Activated naive CD8-positive, alpha-beta T cell treated with anti-CD3 and anti-CD28 coated beads, Interleukin-2, amount 10 ng/mL, durations not matched to agents 7 days and 5 days (primary cell): ENCODE measurements around the gene PDE8A. TPM values are rescaled to one million over a fixed set of nuclear protein-coding genes. Genes with fewer than 3 reads are reported as not detected.
A peak's percentile ranks its signal among the peaks of the same experiment; 100 is the strongest.
"Not testable (repeated sequence)": the region's sequence is repeated elsewhere in the genome, so short reads cannot be mapped to it uniquely, and the experiment has no call there.

Experiments used
- ATAC-seq: fragments of 150-1000 bp; cut with Tn5 transposase; one replicate; pipeline ENCODE4 v1.10.0; 2021; ENCODE audit warnings: low read depth, moderate library complexity
- POLR2A ChIA-PET: fragments of 350-600 bp; sonication (Branson Sonifier 250); formaldehyde crosslinking; loops from one replicate; lab custom pipeline; 2021; ENCODE audit warnings: antibody characterized with exemption; lab: Charles Lee
- DNase-seq: peaks from one replicate; pipeline ENCODE4 v3.0.0; 2021
- H3K27ac Mint-ChIP-seq: one replicate; pipeline ENCODE4 v1.8.0; 2022; ENCODE audit warnings: mild to moderate bottlenecking, mixed read lengths
- H3K27me3 Mint-ChIP-seq: one replicate; pipeline ENCODE4 v1.8.0; 2022; ENCODE audit warnings: mild to moderate bottlenecking, moderate library complexity, mixed read lengths
- H3K36me3 Mint-ChIP-seq: one replicate; pipeline ENCODE4 v1.8.0; 2021; ENCODE audit warnings: mild to moderate bottlenecking, mixed read lengths
- H3K4me1 Mint-ChIP-seq: one replicate; pipeline ENCODE4 v1.8.0; 2021; ENCODE audit warnings: mixed read lengths
- H3K4me3 Mint-ChIP-seq: one replicate; pipeline ENCODE4 v1.8.0; 2022; ENCODE audit warnings: mild to moderate bottlenecking, moderate library complexity, mixed read lengths
- H3K9me3 Mint-ChIP-seq: one replicate; pipeline ENCODE4 v1.8.0; 2021; ENCODE audit warnings: mixed read lengths
- total RNA-seq, 2 experiments: library from RNA; stranded (reverse); gene quantifications; one replicate each; pipeline ENCODE4 v1.2.3, GENCODE V29; 2021

Gene PDE8A
- total RNA-seq, 2 experiments from 2014 or later: 22.3 to 27.7 TPM

DNA sequence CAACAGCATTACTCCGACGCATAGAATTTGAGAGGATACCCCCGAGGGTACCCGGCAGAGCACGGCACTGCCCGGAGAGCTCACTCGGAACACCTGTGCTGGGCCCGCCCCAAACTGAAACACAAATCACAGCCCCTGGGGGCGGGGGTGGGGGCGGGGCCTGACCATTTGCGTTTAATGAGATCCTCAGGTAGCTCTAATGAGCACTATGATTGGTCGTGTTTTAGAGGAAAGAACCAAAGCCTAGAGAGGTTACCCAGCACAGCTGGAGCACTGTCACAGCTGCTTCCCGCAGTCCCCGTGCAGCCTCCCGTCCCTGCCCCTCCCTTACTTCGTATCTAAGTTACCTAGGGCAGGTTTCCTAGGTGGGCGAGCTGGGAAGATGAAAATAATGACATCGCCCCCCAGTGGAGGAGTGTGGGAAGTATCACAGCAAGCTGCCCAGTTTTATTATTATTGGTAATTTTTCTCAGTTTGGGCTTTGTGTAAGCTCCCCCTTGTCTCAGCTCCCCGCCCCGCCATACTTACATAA is 187.1 kb downstream of the PDE8A start:
- peak overlapping the region; percentile 47 for H3K4me3 Mint-ChIP-seq
- POLR2A ChIA-PET: no interaction called here
- peaks cover 8% of the 10 kb centered on the region for H3K9me3 Mint-ChIP-seq

DNA sequence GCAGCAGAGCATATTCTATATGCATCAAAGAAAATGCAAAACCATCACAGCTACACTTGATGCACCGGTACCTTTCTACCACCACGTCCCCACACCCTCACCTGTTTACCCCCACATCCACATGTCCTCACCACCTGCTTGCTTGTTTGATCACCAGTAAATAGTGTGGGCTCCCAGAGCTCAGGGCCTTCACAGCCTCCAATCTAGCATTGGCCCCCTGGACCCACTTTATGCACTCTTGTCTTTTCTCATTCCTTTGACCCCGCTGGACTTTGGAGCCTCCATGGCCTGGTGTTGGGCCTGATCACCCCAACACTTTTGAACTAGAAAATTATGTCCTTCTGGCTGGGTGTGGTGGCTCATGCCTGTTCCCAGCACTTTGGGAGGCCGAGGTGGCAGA is 190.1 kb downstream of the PDE8A start:
- peaks cover 2% of the 10 kb centered on the region for H3K36me3 Mint-ChIP-seq
- no peak overlapping the region for H3K4me3 Mint-ChIP-seq
- ATAC-seq (no peak), DNase-seq (no peak)
- POLR2A ChIA-PET: no interaction called here
- no peaks in the 10 kb centered on the region for H3K4me1 Mint-ChIP-seq
- no peak overlapping the region for H3K27ac Mint-ChIP-seq
- peaks cover 37% of the 10 kb centered on the region for H3K27me3 Mint-ChIP-seq
- peaks cover 8% of the 10 kb centered on the region for H3K9me3 Mint-ChIP-seq

More for the DNA sequence above, 187.1 kb downstream of the PDE8A start:
- ATAC-seq: peak; percentile 33
- peaks cover 2% of the 10 kb centered on the region for H3K36me3 Mint-ChIP-seq
- peaks cover 40% of the 10 kb centered on the region for H3K27me3 Mint-ChIP-seq
- peak; percentile 35 for DNase-seq
- H3K4me1 Mint-ChIP-seq: no peaks in the 10 kb centered on the region
- H3K27ac Mint-ChIP-seq: no peak overlapping the region

DNA sequence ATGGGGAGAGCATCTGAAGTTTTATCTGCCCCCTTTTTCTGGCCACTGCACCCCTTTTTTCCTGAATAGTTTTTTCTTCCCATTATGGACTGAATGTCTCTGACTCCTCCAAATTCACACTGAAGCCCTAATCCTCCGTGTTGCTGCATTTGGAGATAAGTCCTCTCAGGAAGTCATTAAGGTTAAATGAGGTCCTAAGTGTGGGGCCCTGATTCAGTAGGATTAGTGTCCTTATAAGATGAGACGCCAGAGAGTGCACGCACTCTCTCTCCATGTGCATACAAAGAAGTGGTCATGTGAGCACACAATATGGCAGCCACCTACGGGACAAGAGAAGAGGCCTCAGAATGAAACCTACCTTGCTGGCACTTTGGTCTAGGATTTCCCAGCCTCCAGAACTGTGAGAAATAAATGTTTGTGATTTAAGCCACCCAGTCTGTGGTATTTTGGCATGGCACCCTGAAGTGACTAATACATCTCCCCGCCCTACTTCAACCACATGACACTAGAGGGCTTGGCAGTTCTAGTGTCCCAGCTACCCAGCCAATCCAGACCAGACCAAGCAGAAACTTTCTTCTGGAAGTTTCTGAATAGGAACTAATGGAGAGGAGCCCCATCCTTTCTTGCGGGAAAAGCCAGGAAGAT is 191.3 kb downstream of the PDE8A start:
- POLR2A ChIA-PET: no interaction called here
- no peak for ATAC-seq
- H3K27me3 Mint-ChIP-seq: peaks cover 29% of the 10 kb centered on the region

DNA sequence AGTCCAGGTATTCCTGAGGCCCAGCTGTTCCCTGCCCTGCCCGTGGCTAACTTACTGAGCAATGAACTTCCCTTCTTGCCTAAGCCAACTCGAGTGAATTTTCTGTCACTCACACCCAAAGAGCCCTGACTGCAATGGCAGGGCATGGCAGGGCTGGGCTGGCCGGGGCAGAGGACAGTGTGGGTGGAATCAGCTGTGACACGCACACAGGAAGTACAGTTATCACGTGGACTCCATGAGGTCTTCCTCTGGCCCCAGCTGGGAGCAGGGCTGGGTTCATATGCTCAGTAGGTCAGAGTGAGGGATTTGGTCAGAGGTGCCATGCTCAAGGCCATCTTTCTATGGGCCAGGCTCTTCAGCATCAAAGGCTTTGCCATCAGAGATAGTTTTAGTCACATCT is 192.0 kb downstream of the PDE8A start:
- H3K9me3 Mint-ChIP-seq, H3K36me3 Mint-ChIP-seq, H3K4me1 Mint-ChIP-seq, DNase-seq, H3K4me3 Mint-ChIP-seq, ATAC-seq, H3K27ac Mint-ChIP-seq, POLR2A ChIA-PET: not testable (repeated sequence)
- H3K27me3 Mint-ChIP-seq: peaks cover 26% of the 10 kb centered on the region

More for the DNA sequence above, 191.3 kb downstream of the PDE8A start:
- peaks cover 2% of the 10 kb centered on the region for H3K36me3 Mint-ChIP-seq
- H3K27ac Mint-ChIP-seq: no peak overlapping the region
- no peak overlapping the region for H3K4me3 Mint-ChIP-seq
- peaks cover 8% of the 10 kb centered on the region for H3K9me3 Mint-ChIP-seq
- H3K4me1 Mint-ChIP-seq: no peaks in the 10 kb centered on the region
- no peak for DNase-seq

DNA sequence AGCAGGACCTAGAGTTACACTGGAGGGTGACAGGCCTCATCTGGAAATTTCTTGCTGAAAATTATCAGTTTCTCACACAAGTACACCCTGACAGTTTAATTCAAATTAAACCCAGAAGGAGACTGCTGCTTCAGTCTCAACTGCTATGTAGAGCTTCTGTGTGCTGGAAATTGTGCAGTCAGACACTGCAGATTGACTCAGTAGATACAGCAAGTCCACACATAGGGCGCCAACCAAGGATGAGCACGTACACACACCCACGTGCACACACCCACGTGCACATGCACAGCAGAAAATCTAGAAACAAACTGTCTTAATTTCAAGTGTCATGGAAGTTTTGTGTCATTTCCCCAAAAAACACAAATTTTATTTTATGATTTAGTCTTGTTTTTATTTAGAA is 192.9 kb downstream of the PDE8A start:
- POLR2A ChIA-PET: no interaction called here
- H3K4me1 Mint-ChIP-seq: no peaks in the 10 kb centered on the region
- peaks cover 8% of the 10 kb centered on the region for H3K9me3 Mint-ChIP-seq
- peaks cover 2% of the 10 kb centered on the region for H3K36me3 Mint-ChIP-seq
- no peak overlapping the region for H3K4me3 Mint-ChIP-seq
- H3K27me3 Mint-ChIP-seq: peaks cover 32% of the 10 kb centered on the region
- no peak for DNase-seq
- H3K27ac Mint-ChIP-seq: no peak overlapping the region
- ATAC-seq: no peak

DNA sequence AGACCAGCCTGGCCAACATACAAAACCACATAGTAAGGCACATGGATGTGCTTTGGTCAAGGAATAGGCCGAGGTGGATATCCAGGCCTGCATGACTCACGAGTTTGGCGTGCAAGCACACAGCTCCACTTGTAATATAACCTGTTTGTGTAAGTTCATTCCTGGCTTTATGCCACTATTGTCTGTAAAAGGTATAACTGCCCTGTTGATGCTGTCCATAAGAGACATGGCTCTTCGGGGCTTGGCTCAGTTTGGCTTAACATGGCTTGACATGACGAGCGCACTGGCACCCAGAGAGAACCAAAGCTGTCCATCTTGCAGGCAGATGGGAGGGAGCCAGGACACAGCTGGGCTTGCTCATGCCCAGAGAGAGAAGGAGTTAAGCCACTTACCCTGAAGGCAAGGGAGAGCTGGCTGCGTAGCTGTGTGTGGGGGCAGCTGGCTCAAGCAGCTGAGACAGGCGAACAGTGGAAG is 195.4 kb downstream of the PDE8A start:
- H3K27ac Mint-ChIP-seq, H3K4me3 Mint-ChIP-seq, H3K4me1 Mint-ChIP-seq, H3K9me3 Mint-ChIP-seq, DNase-seq, H3K36me3 Mint-ChIP-seq, POLR2A ChIA-PET, ATAC-seq: not testable (repeated sequence)
- H3K27me3 Mint-ChIP-seq: peaks cover 43% of the 10 kb centered on the region

DNA sequence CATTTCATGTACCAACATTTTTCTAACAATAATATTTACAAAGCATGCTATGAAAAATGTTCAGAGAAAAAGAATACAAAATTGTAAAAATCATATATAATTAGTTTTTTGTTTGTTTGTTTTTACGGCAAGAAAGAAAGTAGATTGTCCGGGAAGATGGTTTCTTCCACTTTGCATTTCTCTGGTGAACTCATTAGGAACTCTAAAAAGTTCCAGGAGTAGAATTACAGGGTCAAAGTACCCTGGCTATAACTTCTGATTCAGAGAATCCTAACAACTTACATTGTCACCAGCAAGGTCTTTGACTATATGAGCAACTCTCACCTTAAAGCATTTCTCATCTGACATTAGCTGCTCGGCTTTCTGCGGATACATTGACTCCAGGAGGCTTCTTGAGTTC is 196.7 kb downstream of the PDE8A start:
- DNase-seq (no peak), ATAC-seq (no peak)
- H3K27ac Mint-ChIP-seq: no peak overlapping the region
- H3K4me3 Mint-ChIP-seq: no peak overlapping the region
- no peaks in the 10 kb centered on the region for H3K4me1 Mint-ChIP-seq
- H3K9me3 Mint-ChIP-seq: no peaks in the 10 kb centered on the region
- POLR2A ChIA-PET: no interaction called here
- H3K36me3 Mint-ChIP-seq: no peaks in the 10 kb centered on the region
- H3K27me3 Mint-ChIP-seq: peaks cover 40% of the 10 kb centered on the region

DNA sequence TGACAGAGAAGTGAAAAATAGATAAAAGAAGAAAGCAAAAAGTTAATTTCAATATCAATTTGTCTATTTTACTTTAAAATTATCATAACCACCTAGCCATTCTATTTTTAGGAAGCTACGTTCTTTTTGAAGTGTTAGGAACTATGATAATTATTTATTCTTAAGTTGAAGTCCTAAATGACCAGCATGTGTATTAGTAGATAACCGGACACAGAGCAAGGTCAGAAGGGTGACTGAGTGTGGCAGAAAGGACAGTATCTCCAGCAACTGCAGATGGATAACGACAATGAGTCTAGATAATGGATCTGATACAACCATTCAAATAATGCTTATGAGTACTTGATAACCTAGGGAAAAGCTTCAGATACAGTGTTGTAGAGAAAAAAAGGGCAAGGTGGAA is 198.0 kb downstream of the PDE8A start:
- no peak overlapping the region for H3K27ac Mint-ChIP-seq
- DNase-seq (no peak), ATAC-seq (no peak)
- H3K4me1 Mint-ChIP-seq: no peaks in the 10 kb centered on the region
- no peaks in the 10 kb centered on the region for H3K36me3 Mint-ChIP-seq
- H3K4me3 Mint-ChIP-seq: no peak overlapping the region
- POLR2A ChIA-PET: interaction anchor here (0.7 kb wide), 1 partner anchor 321 kb away, joined by 3 read pairs; no protein-coding TSS in a partner anchor
- H3K9me3 Mint-ChIP-seq: no peaks in the 10 kb centered on the region
- H3K27me3 Mint-ChIP-seq: peaks cover 37% of the 10 kb centered on the region

DNA sequence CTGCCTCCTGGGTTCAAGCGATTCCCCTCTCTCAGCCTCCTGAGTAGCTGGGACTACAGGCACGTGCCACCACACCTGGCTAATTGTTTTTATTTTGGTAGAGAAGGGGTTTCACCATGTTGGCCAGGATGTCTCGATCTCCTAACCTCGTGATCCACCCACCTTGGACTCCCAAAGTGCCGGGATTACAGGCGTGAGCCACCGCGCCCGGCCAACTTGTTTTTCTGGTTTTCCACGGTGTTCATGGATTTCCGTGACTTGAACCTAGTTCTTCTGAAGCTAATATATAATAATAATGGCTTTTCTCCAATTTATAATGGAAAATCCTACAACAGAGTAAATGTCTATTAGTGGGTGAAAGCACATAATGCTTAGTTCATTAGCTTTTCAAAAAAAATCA is 203.7 kb downstream of the PDE8A start:
- H3K4me1 Mint-ChIP-seq, H3K27ac Mint-ChIP-seq, H3K36me3 Mint-ChIP-seq, ATAC-seq, H3K9me3 Mint-ChIP-seq, POLR2A ChIA-PET, DNase-seq, H3K4me3 Mint-ChIP-seq: not testable (repeated sequence)
- peaks cover 16% of the 10 kb centered on the region for H3K27me3 Mint-ChIP-seq

DNA sequence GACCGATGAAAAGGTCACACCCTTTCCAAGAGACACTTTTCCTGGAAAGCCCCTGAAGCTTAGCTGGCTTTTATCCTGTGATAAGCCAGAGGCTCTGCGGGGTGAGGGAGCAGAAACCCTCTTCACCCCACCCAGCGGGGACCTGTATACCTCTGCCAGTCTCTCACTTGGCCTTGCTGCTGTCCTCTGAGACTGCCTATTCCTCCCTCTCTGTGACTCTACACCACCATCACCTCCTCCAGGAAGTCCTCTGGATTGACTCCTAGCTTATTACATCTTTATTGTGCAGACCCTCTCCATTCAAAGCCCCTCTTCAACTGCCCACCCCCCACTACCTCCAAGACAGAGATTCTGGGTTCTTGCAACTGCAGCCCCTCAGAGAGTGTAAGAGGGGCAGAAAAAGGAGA is 206.5 kb downstream of the PDE8A start:
- ATAC-seq, DNase-seq, POLR2A ChIA-PET, H3K4me1 Mint-ChIP-seq, H3K9me3 Mint-ChIP-seq, H3K4me3 Mint-ChIP-seq, H3K27ac Mint-ChIP-seq, H3K36me3 Mint-ChIP-seq, H3K27me3 Mint-ChIP-seq: not testable (repeated sequence)

Other genes starting within 250 kb of the PDE8A start
- 10 to 100 TPM; 35.6 TPM for gene ZNF592, start 233.3 kb upstream of the PDE8A start, total RNA-seq
- gene ALPK3, start 164.5 kb upstream of the PDE8A start, total RNA-seq: under 1 TPM; 0.17 to 0.28 TPM
- not detected for gene SLC28A1, start 97.2 kb upstream of the PDE8A start, total RNA-seq